GOT3 (cell line): Measurements from ENCODE around the gene HAS3.
"Not testable (repeated sequence)": the region's sequence is repeated elsewhere in the genome, so short reads cannot be mapped to it uniquely, and the experiment has no call there.

ENCODE experiments used
- DNase-seq: peaks from one replicate; lab custom pipeline; 2025; ENCODE audit warnings: mixed read lengths; lab: John Stamatoyannopoulos, UW

HAS3 gene

DNA sequence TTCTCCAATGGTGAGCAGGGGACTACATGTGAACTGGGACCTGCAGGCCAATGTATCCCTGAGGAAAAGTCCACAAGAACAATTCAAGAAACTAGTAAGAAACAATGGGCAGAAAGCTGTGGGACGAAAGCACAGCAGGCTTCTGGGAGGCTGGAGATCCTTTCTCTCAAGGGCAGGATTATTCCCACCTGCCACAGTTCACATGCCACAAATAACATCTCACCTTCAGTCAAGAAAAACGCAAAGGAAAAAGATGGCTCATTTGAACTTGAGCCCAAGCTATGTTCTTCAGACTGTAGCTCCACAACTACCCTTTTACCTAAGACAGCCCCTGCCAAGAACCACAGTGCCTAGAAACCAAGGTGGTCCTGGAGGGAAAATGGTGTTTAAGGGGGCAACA lies 13.0 kb downstream of the HAS3 start:
- DNase-seq: no peak

DNA sequence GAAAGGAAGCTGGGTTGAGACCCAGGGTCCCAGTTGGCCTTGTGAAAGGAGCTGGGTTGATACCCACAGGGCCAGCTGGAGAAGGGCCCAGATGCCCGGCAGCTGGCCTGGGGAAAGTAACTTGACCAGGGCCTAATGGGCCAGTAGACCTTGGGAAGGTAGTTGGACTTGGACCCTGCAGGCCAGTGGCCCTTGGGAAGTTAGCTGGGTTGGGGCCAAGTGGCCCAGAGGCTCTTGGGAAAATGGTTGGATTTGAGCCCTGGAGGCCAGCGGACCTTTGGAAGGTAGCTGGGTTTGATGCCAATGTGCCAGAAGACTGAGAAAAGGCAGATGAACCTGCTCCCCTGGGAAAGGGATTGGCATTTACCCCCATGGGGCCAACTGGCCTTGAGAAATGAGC lies 13.5 kb downstream of the HAS3 start:
- no peak for DNase-seq

DNA sequence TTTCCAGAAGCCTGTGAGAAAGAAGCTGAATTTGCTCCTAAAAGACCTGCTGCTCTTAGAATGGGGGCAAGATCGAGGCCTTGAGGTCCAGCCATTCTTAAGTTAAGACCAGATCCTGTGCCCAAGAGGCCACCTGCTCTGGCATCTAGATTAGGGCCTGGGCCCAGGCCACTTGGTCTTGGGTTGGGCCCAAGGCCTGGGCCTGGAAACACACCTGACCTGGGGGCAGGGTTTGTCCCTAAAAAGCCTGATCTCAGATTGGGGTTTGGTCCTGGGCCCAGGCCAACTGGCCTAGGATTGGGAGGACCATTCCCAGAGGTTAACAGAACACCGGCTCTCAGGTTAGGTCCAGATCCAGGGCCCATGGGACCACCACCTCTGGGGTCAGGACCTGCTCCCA lies 14.1 kb downstream of the HAS3 start:
- no peak for DNase-seq

DNA sequence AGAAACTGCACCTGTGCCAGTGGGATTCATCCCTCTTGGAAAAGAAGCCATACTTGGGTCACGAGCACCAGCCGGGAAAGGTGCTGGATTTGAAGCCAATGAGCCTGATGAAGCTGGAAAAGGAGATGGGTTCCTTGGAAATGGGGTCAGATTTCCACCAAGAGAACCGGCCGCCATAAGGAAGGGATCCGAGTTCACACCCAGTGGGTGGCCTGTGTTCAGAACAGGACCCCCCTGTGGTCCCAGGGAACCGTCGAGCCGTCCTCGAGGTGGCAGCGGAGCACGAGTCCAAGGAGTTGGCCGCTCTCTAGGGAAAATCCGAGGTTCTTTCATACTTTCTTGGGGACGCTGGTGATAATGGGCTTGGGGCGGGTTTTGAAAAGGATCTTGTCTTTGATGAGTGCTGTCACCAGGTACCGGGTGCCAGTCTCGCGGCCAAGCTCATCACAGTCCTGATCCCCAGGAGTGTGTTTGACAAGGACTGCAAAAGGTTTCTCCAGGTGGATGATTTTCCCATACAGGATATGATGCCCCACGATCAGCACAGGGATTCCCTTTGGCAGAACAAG lies 14.7 kb downstream of the HAS3 start:
- DNase-seq: no peak

DNA sequence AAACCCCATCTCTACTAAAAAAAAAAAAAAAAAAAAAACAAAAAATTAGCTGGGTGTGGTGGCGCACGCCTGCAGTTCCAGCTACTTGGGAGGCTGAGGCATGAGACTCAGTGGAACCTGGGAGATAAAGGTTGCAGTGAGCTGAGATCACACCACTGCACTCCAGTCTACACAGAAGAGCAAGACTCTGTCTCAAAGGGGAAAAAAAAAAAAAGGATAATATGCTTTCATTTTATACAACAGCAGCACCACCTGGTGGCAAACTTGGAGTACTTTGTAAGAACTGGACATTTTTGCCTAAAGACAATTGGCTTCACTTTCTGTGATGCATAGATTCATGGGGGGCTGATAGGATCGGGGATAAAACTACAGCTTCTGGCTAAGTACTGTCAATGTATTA lies 18.5 kb downstream of the HAS3 start:
- no peak for DNase-seq

DNA sequence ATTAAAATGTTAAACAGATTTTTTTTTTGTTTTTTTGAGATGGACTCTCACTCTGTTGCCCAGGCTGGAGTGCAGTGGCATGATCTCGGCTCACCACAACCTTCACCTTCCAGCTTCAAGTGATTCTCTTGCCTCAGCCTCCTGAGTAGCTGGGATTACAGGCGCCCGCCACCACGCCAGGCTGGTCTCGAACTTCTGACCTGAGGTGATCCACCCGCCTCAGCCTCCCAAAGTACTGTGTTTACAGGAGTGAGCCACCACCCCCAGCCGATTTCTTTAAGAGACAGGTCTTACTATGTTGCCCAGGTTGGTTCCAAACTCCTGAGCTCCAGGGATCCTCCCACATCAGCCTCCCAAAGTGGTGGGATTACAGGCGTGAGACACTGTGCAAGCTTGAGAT lies 19.0 kb downstream of the HAS3 start:
- DNase-seq: not testable (repeated sequence)

DNA sequence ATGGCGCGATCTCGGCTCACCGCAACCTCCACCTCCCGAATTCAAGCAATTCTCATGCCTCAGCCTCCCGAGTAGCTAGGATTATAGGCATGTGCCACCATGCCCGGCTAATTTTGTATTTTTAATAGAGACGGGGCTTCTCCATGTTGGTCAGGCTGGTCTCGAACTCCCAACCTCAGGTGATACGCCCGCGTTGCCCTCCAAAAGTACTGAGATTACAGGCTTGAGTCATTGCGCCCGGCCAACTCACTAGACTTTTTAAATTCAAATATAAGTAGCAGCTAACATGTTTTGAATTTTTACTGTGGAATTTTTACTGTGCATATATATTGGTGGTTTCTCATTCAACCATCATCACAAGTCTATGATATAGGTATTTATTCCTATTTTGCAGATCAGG lies 19.5 kb downstream of the HAS3 start:
- DNase-seq: not testable (repeated sequence)

DNA sequence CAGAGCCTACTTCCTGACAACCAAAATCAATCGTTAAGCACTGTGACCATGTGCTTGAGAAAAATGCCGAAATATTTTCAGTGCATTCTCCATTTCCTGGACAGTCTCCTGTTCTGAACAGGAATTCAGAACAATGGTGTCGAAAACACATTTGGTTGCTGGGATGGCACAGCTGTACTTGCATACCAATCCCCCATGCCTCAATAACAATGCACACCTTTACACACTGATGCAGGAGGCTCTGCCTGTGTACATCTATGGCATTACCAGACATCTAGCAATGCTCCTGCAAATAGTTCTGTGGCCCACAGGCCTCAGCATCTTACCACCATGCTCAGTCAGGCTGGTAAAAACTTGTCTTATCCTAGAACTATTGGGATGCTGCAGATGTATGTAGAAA lies 20.8 kb downstream of the HAS3 start:
- no peak for DNase-seq

DNA sequence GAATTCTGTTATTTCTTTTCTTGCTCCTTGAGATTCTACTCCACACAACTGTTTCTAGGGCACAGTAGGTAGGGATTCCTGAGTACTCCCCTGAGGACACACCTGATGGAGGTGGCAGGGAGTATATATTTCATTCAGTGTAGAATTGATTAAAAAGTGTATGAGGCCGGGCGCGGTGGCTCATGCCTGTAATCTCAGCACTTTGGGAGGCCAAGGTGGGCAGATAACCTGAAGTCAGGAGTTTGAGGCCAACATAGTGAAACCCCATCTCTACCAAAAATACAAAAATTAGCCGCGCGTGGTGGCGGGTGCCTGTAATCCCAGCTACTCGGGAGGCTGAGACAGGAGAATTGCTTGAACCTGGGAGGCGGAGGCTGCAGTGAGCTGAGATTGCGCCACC lies 21.3 kb downstream of the HAS3 start:
- not testable (repeated sequence) for DNase-seq

DNA sequence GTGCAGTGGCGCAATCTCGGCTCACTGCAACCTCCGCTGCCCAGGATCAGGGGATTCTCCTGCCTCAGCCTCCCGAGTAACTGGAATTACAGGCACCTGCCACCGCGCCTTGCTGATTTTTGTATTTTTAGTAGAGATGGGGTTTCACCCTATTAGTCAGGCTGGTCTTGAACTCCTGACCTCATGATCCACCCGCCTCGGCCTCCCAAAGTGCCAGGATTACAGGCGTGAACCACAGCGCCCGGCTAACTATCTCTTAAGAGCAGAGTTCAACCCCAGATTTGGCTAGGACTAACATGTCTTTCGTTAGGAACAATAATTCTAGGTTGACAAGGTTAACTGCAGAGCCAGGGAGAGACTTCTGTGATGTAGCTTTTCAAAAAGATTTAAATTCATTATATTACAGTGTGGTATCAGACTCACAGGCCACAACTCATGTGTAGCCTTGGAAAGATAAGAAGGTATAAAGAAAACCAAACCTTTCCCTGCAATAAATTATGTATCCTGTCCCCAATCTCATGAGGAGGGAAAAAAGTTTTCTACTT lies 22.6 kb downstream of the HAS3 start:
- DNase-seq: no peak

DNA sequence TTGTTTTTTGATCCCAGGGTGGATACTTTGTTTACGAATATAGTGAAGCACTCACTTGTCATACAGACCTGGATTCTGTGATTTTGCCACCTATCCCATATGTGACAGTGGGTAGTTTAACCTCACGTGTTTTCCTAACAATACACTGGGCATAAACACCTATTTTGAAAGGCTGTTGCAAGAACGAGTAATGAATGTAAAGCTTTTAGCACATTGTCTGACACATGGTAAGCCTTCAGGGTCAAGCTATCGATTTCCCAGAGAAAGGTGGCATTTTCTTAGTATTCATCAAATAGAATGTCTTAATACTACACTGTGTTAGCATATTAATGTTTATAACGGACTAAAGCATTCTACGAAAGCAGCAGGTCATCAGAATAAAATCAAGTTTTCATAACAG lies 25.0 kb downstream of the HAS3 start:
- no peak for DNase-seq

DNA sequence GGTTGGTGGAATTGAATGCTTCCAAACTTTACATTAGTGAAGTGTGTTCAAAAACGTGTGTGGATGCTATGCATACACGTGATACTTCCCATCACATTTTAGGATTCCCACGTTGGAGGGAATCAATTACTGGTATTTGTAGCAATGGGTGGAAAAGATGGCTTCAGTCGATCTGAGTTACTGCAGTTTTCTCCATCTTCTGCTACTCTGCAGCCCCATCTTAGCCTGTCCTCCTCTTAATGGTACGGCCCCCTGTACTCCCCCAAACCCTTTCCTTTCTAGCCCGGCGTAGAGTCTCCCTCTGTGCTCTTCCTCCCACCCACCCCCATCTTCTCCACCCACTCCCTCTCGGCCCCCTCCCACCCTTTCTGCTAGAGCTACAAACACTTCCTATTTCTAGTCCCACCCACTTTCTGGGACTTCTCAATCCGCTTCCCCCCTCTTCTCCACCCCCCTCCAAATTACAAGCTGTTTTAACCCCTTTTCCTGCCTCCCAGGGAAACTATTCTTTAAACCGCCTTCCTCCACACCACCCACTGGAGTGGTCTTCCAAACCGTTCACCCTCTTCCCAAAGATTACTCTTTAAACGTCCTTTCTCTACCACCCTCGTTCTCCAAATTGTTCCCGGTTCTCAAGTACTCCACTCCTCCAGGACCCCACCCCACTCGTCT lies 25.9 kb downstream of the HAS3 start:
- no peak for DNase-seq

DNA sequence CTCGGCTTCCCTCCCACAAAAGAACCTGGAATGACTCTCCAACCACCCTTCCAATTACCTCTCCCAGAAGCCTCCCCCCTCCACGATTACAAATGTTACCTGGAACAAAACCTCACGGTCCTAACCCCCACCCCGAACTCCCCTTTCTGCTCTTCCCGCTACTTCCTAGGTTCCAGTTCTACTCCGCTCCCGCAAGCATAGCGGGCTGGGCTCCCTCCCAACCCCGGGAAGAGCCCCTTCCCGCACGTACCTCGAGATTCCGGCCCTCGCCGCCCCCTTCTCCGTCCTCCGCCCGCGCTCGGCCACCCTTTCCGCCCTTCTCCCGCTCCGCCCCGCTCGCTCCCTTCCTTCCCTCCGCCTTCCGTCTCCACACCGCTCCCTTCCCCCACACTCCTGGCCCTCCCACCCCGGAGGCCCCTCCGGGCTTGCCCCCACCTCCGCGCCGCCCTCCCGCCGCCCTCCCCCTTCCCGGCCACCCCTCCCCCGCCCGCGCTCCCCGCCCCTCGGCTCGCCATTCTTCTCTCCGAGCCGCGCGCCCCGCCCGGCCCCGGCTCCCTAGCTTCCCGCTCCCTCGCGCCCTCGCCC lies 26.5 kb downstream of the HAS3 start:
- DNase-seq: peak; percentile 19

DNA sequence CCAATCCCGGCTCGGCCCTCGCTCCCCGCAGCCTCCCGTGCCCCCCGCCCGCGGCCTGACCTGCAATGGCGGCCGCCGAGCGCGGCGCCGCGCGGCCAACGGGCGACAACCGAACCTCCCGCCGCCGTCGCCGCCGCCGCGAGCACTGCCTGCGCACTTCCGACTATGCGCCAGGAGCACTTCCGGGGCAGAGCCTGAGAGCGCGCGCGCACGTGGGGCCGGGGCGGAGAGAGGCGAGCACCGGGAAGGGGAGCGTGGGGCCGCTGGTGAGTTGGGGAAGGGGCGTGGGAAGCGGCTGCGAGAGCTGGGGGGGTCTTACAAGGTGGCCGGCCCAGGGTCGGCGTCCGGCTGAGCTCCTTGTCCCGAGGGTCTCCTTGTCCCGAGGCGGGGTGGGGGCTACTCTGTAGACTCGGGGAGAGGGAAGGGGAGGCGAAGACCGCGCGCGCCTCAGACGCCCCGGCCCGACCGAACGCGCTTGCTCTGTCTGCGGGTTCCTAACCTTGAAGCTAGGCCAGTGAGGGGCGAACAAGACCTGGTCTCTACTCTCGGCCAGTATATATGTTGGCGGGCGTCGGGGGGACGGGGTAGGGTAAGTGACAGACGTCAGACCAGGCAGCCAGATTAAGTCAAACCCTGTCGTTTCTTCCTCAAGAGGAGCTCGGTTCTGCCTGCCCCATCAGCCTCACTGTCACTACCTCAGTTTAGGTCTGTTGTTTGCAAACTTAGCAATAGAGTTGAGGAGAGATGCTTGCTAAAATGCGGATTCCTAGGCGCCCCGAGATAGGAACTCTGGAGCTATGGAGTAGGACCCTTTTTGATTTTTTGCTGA lies 27.2 kb downstream of the HAS3 start, which contains the start of the genes CHTF8 and UTP4:
TSS of gene CHTF8 (minus strand) at position 165 of the 829 bp plus-strand sequence. CDS start 11,130 bp downstream, outside the sequence.
TSS of gene UTP4 (plus strand) at position 226 of the 829 bp plus-strand sequence. CDS start 811 bp downstream, outside the sequence.
- peak; percentile 27 for DNase-seq

DNA sequence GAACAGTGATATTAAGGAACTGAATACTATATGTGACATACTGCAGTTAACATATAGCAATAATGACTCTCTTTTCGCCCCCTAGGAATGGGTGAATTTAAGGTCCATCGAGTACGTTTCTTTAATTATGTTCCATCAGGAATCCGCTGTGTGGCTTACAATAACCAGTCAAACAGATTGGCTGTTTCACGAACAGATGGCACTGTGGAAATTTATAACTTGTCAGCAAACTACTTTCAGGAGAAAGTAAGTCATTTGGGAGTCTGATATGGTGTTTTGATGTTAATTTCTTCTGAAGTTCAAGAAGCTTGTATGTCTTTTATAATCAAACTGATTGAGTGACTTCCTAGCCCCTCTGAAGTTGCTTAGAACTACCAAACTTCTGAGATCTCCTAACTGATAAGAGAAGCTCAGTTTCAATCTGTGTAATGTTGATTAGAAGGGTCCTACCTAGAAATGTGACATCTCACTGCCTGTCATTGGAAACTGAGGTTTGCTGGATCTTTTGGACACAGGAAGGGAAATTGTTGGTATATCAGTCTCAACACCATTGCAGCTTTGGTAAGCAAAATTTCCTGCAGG lies 28.0 kb downstream of the HAS3 start:
- DNase-seq: no peak

DNA sequence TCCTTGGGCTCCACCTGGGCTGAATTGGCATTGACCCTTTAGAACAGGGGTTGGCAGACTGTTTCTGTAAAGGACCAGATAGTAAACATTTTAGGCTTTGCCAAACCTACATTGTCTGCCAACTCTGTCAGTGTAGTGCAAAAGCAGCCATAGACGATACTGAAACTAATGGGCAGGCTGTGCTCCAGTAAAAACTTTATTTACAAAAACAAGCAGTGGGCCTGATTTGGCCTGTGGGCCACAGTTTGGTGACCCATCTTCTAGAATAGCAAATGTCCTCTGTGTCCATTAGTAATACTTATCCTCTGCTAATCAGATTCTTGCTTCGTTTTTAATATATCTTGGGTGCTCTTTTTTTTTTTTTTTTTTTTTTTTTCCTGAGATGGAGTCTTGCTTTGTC lies 33.2 kb downstream of the HAS3 start:
- no peak for DNase-seq

DNA sequence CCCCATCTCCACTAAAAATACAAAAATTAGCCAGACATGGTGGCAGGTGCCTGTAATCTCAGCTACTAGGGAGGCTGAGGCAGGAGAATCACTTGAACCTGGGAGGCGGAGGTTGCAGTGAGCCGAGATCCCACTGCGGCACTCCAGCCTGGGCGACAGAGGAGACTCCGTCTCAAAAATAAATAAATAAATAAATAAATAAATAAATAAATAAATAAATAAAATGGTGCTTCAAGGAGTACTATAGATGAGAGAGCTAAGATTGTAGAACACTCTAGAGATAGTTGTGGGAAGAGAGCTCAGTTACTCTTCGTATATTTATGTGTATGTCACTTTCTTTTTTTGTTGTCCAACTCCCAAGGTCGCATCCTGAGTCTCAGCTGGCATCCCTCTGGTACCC lies 34.0 kb downstream of the HAS3 start:
- not testable (repeated sequence) for DNase-seq

DNA sequence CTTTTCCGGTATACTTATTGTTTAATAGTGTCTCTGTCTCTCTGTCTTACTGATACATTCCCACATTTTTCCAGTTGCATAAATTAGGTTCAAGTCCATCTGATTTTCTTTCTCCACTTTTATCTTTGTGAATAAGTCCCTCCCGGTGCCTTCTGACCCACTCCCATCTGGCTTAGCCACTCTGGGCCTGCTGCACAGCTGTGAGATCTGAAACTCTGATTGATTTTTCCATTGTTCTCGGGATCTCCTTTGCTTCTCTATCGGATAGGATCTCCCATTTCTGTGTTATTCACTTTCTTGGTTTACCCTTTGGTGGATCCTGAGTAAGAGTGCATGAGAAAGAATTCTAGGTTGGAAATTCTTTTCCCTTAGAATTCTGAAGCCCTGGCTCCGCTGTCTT lies 35.6 kb downstream of the HAS3 start:
- DNase-seq: no peak

DNA sequence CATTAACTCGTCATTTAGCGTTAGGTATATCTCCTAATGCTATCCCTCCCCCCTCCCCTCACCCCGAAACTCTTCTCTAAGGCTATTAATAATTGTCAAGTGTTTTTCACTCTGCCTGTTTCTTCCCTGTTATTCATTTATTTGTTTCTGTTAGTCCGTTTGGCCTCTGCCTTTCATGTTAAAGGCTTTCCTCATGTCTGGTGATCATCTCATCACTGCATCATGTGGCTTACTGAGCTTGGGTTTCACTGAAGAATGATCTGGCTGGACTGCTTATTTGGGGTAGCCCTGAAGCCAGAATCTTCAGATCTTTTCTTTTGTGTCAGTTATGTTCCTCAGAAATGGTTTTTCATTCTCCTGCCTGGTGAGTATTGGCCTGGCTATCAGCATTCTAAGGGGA lies 36.5 kb downstream of the HAS3 start:
- DNase-seq: no peak

DNA sequence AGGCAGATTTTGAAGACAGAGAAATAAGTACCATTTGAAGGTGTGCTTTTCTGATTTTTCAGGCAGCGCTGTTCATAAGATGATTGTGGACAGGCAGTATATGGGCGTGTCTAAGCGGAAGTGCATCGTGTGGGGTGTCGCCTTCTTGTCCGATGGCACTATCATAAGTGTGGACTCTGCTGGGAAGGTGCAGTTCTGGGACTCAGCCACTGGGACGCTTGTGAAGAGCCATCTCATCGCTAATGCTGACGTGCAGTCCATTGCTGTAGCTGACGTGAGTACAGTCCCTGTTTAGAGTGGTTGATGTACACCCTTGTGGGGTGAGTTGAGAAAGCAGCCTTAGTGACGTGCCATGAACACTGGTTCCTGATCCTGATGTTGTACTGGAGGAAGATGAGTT lies 37.7 kb downstream of the HAS3 start:
- no peak for DNase-seq

DNA sequence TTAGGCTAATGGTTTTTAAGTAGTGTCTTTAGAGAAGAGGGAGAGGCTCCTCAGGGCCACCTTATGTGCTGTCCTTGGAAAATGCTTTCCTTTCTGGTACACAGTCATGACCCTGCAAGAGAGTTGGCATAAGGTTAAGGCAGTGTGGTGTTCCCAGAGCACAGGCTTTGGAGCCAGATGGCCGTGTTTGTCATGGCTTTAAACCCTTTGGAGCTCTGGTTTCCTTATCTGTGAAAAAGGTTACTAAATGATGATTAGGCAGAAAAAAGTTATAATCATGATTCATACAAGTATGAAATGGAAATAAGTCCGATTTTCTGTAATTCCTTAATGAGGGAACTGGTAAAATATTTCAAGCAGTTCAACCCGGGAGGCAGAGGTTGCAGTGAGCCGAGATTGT lies 40.2 kb downstream of the HAS3 start:
- DNase-seq: no peak

DNA sequence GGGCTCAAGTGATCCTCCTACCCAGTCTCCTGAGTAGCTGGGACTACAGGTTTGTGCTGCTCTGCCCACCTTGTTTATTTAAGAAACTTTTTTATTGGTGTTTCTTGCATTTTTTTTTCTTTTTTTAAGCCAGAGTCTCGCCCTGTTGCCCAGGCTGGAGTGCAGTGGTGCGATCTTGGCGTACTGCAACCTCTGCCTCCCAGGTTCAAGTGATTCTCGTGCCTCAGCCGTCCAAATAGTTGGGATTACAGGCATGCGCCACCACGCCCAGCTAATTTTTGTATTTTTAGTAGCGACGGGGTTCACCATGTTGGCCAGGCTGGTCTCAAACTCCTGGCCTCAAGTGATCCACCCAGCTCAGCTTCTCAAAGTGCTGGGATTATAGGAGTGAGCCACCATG lies 44.2 kb downstream of the HAS3 start:
- not testable (repeated sequence) for DNase-seq
